HG02623 (cell line): Measurements from ENCODE around the gene DEK.
A peak's percentile ranks its signal among the peaks of the same experiment; 100 is the strongest.
"Not testable (repeated sequence)": the region's sequence is repeated elsewhere in the genome, so short reads cannot be mapped to it uniquely, and the experiment has no call there.

Source experiments
- ATAC-seq: cut with Tn5 transposase; IDR thresholded peaks from one replicate; pipeline ENCODE4 v1.9.1; 2021; ENCODE audit warnings: moderate library complexity; ENCODE audit not compliant: unreplicated experiment

The DEK gene, protein sequence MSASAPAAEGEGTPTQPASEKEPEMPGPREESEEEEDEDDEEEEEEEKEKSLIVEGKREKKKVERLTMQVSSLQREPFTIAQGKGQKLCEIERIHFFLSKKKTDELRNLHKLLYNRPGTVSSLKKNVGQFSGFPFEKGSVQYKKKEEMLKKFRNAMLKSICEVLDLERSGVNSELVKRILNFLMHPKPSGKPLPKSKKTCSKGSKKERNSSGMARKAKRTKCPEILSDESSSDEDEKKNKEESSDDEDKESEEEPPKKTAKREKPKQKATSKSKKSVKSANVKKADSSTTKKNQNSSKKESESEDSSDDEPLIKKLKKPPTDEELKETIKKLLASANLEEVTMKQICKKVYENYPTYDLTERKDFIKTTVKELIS

GRCh38 chr6:18264219-18264922 is at the start of gene DEK:
DEK (minus strand) TSS chr6:18264530; CDS start chr6:18263987, 543 bp downstream.
- peak; percentile 28 for ATAC-seq

- ATAC-seq = no peak
Observed at GRCh38 chr6:18312368-18312767, 48.0 kb upstream of the DEK start.

DNA sequence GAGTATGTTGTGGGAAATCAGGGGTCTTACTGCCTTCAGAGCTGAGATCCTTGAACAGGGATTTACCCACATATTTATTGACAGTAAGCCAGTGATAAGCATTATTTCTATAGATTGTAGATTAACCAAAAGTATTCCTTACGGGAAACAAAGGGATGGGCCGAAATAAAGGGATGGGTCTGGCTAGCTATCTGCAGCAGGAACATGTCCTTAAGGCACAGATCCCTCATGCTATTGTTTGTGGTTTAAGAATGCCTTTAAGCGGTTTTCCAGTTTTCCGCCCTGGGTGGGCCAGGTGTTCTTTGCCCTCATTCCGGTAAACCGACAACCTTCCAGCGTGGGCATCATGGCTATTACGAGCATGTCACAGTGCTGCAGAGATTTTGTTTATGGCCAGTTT is 45.7 kb upstream of the DEK start:
- ATAC-seq = not testable (repeated sequence)

GRCh38 chr6:18309046-18309445 is 44.7 kb upstream of the DEK start:
- no peak for ATAC-seq

- no peak for ATAC-seq
Observed at GRCh38 chr6:18308070-18308735, 43.9 kb upstream of the DEK start.

DNA sequence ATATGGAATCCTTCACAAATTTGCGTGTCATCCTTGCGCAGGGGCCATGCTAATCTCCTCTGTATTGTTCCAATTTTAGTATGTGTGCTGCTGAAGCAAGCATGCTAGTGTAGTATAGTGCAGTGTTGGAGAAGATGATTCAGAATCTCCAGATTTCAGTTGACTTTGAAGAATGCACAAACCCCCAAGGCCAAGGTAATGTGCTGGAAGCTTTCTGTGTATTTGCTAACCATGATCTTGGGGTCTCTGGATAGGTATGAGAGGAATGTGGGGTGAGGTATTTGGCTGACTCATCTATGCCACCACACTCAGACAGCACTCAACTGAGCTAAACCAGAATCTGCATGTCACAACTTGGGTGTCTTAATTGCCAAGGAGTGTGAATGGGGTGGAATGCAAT is 42.6 kb upstream of the DEK start:
- no peak for ATAC-seq

DNA sequence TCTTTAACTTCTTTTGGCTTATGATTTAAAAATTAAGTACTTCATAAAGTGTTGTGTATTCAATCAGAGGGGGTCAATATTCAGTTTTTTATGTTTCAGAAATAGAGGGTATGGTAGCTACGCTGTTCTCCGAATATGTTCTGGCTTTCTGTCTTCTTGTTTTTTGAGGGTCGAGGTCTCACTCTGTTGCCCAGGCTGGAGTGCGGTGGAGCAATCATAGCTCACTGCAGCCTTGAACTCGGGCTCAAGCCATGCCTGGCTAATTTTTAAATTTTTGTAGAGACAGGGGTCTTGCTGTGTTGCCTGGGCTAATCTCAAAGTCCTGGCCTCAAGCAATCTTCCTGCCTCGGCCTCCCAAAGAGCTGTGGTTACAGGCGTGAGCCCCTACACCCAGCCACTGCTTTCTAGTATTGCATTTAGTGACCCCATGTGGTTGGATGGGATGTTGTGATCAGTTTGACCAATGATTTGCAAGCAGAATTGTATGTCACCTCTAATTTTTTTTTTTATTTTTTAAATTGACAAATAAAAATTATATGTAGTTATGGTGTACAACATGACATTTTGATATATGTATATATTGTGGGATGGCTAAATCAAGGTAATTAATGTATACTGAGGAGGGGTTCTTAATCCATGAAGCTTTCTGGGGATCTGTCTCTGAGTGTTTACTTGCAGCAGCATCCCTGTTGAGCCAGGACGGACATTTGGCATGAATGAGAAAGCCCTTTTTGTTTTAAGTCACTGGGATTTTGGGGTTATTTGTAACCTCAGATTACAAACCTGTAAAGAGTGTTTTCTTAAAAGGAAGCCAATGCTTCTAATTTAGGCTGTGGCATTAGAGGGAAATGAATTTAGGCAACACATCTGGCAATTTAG is 38.5 kb upstream of the DEK start:
- ATAC-seq = no peak

DNA sequence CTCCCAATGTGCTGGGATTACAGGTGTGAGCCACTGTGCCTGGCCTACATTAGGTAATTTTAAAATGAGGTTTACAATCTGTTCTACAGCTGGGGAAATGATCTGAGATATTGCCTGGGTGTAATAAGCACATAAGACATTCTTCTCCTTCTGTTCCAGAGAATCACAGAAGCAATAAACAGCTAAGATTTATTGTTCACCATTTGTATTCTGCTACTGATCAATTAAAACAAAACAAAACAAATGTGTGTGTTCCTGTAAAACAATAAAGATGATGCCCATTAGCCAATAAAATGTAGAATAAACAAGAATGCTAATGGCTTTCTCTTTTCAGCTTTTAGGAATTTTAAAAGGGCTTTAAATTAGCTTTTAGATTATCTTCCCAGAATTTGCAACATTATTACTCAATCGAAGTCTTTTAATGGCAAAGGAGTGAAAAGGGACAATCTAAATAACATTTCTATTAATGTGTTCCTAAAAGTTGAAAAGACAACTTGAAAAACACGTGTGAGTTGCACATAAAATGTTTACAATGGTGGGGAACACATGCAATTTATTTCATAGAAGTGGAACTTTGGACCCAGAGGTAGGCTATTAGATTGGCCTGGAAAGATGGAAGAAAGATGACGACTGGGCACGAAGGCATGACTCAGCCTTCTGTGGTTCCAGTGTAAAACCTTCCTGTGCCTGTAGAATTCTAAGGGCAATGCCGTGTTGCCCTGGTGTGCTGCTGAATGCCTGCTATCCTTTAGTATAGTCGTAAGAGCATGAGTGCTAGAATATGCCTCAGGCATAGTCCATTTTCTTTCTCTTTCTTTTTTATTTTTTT is 29.0 kb upstream of the DEK start:
- no peak for ATAC-seq

DNA sequence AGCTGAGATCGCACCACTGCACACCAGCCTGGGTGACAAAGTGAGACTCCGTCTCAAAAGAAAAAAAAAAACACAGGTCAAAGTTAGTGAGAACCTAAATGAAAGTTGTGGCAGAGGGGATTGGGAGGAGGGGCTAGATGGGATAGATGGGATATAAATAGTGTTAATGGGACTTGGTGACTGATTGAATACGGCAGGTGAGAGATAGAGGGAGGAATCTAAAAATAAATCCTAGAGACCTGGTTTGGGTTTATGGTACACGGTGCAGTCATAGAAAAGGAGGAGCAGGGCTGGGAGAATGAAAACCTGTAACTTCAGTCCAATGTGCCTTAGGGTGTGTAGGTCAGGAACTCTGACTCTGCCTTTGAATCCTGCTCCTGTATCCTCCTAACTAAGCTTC is 25.0 kb upstream of the DEK start:
- ATAC-seq = no peak

GRCh38 chr6:18284261-18284660 is 19.9 kb upstream of the DEK start:
- no peak for ATAC-seq

- no peak for ATAC-seq
Observed at GRCh38 chr6:18281564-18281963, 17.2 kb upstream of the DEK start.

GRCh38 chr6:18280084-18280483 is 15.8 kb upstream of the DEK start:
- ATAC-seq = no peak

DNA sequence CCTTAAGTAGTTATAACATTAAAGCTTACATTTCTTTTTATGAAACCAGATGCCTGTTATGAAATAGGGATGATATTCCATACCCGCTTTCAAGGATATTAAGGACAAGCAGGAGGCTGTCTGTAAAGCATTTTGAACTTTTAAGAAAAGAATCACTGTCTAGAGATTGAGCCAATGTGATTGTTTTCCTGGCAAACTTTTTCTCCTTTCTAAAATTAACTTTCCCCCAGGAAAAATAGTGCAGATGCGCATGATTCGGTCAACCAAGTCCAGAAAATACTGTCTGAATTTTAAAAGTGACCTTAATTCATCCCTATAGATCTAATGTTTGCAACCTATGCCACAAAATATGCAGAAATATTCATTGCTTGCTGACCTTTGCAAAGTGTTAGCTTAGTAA is 15.1 kb upstream of the DEK start:
- ATAC-seq = no peak

- ATAC-seq = no peak
Observed at GRCh38 chr6:18277237-18278006, 13.1 kb upstream of the DEK start.

GRCh38 chr6:18276610-18277236 is 12.4 kb upstream of the DEK start:
- no peak for ATAC-seq

- no peak for ATAC-seq
Observed at GRCh38 chr6:18270216-18270615, 5.9 kb upstream of the DEK start.

DNA sequence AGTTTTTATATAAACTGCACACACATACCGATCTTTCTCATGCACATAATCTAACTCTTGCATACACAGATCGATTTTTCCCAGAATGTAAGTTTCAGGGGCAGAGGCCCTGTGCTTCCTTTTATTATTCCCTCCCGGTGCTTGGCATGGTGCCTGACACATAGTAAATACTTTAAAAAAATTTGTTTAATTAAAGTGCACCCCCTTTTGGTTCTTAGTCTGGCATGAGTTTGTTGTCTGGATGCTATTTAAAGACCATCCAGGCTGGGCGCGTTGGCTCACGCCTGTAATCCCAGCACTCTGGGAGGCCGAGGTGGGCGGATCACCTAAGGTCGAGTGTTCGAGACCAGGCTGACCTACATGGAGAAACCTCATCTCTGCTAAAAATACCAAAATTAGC is 5.4 kb upstream of the DEK start:
- ATAC-seq = no peak

DNA sequence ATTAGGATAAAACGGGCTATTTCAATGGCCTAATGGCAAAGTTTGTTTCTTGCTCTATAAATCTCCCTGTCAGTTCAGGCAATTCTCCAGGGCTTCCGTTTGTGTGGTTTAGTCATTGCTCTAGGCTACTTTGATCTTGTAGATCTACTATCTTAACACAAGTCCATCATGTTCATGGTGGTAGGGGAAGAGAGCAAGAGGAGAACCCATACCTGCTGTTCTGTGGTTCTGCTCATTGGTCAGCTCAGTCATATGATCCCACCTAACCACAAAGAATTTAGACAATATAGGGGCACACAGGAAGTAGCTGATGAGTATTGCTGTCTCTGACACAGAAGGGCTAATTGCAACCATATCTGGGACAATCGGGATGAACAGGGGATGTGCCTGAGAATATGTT is 4.9 kb upstream of the DEK start:
- no peak for ATAC-seq

DNA sequence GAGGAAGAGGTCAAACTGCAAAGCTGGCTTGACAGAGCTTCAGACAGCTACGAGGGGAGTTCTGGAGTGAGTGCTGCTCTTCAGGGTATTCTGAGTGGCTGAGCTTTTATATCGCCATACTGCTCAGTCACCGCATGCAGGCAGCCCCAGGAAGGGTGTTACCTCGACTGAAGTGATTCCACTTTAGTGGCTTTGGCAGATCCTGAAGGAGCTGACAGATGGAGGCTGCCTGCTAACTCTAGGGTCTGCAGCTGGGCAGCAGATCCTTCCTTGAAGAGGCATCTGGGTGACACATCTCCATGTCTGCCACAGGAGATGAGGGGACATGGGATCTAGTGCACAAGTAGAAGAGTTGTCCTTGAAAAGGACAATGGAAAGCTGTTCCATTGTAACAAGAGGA is 3.7 kb upstream of the DEK start:
- ATAC-seq = no peak
